NK-92 (cell line): ENCODE results near the gene MAGOH.

ENCODE experiments used
- DNase-seq: peaks from one replicate; lab custom pipeline; 2025; ENCODE audit not compliant: unreplicated experiment; lab: John Stamatoyannopoulos, UW

Gene MAGOH

GRCh38 chr1:53271446-53272090 lies 33.2 kb upstream of the MAGOH start:
- no peak for DNase-seq

- no peak for DNase-seq
Observed at GRCh38 chr1:53270873-53271272, 32.6 kb upstream of the MAGOH start.

GRCh38 chr1:53270107-53270506 lies 31.8 kb upstream of the MAGOH start:
- DNase-seq, result no peak

GRCh38 chr1:53267761-53268160 lies 29.4 kb upstream of the MAGOH start:
- DNase-seq, result no peak

- DNase-seq, result no peak
Observed at GRCh38 chr1:53266038-53266437, 27.7 kb upstream of the MAGOH start.

- no peak for DNase-seq
Observed at GRCh38 chr1:53265581-53265980, 27.3 kb upstream of the MAGOH start.

- DNase-seq, result no peak
Observed at GRCh38 chr1:53264048-53264447, 25.7 kb upstream of the MAGOH start.

- no peak for DNase-seq
Observed at GRCh38 chr1:53262000-53262399, 23.7 kb upstream of the MAGOH start.

GRCh38 chr1:53260631-53261247 lies 22.4 kb upstream of the MAGOH start:
- no peak for DNase-seq

- DNase-seq, result no peak
Observed at GRCh38 chr1:53259932-53260331, 21.6 kb upstream of the MAGOH start.

GRCh38 chr1:53258216-53258615 lies 19.9 kb upstream of the MAGOH start:
- DNase-seq, result no peak

GRCh38 chr1:53257454-53258081 lies 19.2 kb upstream of the MAGOH start:
- no peak for DNase-seq

- no peak for DNase-seq
Observed at GRCh38 chr1:53256511-53257453, 18.5 kb upstream of the MAGOH start.

GRCh38 chr1:53255031-53255430 lies 16.7 kb upstream of the MAGOH start:
- DNase-seq, result no peak

GRCh38 chr1:53254011-53254640 lies 15.8 kb upstream of the MAGOH start:
- DNase-seq, result no peak

- no peak for DNase-seq
Observed at GRCh38 chr1:53250325-53250724, 12.0 kb upstream of the MAGOH start.

GRCh38 chr1:53249706-53250105 lies 11.4 kb upstream of the MAGOH start:
- no peak for DNase-seq

- no peak for DNase-seq
Observed at GRCh38 chr1:53246261-53247134, 8.2 kb upstream of the MAGOH start.

- no peak for DNase-seq
Observed at GRCh38 chr1:53244141-53244540, 5.8 kb upstream of the MAGOH start.

- DNase-seq, result no peak
Observed at GRCh38 chr1:53242381-53242780, 4.1 kb upstream of the MAGOH start.
